Measurements from ENCODE around the gene TRDMT1.

TRDMT1 gene

DNA sequence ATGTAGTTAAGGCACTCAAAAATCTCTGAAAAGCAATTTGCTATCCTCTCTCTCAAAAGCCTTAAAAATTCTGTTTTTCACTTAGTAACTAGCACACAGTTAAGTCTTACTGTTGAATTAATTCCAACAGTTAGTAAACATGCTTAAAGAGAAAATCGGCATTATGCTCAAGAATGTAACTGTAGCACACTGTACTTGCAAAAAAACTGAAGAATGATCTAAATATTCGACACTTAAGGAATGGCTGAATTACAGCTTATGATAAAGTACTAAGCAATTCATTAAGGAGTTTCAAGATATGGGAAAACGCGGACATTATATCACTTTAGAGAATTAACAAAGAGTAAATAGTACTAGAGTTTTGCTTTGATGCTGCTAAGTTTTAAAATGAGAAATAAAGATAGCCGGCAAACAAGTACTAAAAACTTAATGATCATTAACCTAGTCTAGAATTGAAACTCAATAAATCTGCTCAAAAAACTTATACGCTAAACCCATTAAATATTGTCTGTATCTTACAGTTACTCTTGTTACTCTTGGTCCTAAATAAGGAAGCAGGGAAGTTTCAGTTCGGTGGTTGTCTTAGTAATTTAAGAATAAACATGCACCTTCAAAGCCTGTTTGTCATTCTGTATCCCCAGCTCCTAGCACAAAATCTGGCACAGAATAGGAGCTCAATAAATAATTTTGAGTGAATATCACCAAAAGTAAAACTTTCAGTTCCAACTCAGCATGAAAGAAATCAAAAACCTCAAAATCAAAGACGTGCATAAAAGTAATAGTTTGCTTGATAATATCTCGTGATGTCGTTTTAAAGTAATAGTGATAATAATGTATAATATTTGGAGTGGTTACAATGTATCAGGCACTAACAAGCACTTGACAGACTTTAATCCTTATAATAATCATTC is 1.2 kb downstream of the TRDMT1 start:
- DNase-seq (ENCODE audit: low spot score) = no peak
- TF ChIP-seq, protein P1, sequence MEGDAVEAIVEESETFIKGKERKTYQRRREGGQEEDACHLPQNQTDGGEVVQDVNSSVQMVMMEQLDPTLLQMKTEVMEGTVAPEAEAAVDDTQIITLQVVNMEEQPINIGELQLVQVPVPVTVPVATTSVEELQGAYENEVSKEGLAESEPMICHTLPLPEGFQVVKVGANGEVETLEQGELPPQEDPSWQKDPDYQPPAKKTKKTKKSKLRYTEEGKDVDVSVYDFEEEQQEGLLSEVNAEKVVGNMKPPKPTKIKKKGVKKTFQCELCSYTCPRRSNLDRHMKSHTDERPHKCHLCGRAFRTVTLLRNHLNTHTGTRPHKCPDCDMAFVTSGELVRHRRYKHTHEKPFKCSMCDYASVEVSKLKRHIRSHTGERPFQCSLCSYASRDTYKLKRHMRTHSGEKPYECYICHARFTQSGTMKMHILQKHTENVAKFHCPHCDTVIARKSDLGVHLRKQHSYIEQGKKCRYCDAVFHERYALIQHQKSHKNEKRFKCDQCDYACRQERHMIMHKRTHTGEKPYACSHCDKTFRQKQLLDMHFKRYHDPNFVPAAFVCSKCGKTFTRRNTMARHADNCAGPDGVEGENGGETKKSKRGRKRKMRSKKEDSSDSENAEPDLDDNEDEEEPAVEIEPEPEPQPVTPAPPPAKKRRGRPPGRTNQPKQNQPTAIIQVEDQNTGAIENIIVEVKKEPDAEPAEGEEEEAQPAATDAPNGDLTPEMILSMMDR (IDR thresholded peaks at IDR 0.05; ENCODE audit: extremely low read depth, missing control alignments) = no peak

DNA sequence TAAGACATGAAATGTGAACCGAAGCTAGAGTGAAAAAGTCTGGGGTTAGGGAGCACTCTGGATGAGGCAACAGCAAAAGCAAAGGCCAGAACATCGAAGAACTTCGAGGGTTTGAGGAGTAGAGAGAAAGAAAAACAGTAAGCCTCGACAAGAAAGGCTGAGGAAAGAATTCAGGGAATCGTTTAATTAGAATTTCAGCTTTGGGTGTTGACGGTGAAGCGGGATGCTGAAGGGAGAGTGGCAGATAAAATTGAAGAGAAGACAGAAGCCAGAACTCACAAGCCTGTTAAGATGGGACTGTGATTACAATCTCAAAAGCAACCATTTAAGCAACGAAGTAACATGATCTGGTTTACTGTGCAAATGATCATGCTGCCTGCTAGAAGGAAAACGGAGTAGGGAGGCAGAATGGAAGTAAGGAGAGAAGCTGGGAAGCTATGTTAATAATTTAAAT is 2.1 kb downstream of the TRDMT1 start:
- TF ChIP-seq, protein P1 (IDR thresholded peaks at IDR 0.05; ENCODE audit: extremely low read depth, missing control alignments) = no peak
- DNase-seq (ENCODE audit: low spot score) = no peak

DNA sequence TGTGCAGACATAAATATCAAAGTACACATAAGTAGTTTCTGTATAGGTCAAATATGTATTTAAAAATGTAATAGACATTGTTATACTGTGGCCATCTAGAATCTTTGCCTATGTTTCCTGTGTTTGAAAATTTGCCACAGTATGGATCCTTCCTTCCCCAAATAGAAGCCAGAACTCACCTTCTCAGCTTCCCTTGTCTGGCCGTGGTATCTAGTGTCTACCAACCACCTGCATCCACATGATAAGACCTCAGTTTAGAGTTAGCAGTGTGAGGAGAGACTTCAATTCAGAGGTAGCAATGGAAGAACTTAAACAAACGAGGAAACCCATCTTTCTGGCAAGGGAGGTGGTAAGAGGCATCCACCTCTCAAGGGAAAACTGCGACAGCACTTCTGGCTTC is 4.9 kb downstream of the TRDMT1 start:
- DNase-seq (ENCODE audit: low spot score) = no peak
- TF ChIP-seq, protein P1 (IDR thresholded peaks at IDR 0.05; ENCODE audit: extremely low read depth, missing control alignments) = no peak

DNA sequence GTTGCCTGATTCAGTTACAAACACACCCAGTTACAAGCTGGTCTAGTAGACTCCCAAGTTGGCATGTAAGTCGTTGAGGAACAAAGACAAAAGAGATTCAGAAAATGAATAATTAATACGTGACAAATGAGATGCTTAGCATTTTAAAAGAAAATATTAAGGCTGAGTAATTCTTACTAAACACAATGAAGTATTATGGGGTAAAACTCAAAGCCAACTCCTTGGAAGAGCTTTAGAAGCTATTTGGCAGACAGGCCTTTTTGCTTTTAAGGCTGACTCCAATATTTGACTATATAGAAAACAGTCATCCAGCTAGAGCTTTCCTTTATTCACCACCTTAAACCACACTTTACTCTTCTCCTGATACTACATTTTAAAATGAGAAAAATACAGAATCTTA is 5.4 kb downstream of the TRDMT1 start:
- TF ChIP-seq, protein P1 (IDR thresholded peaks at IDR 0.05; ENCODE audit: extremely low read depth, missing control alignments) = no peak
- no peak for DNase-seq (ENCODE audit: low spot score)

DNA sequence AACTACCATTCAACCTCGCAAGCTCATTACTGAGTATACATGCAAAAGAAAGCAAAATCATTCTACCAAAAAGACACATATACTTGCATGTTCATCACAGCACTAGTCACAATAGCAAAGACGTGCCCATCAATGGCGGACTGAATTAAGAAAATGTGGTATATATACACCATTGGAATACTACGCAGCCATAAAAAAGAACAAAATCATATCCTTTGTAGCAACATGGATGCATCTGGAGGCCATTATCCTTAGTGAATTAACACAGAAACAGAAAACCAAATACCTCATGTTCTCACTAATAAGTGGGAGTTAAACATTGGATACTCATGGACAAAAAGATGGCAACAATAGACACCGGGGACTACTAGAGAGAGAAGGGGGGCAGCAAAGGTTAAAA is 6.4 kb downstream of the TRDMT1 start:
- TF ChIP-seq, protein P1 (IDR thresholded peaks at IDR 0.05; ENCODE audit: extremely low read depth, missing control alignments) = no peak
- DNase-seq (ENCODE audit: low spot score) = no peak

DNA sequence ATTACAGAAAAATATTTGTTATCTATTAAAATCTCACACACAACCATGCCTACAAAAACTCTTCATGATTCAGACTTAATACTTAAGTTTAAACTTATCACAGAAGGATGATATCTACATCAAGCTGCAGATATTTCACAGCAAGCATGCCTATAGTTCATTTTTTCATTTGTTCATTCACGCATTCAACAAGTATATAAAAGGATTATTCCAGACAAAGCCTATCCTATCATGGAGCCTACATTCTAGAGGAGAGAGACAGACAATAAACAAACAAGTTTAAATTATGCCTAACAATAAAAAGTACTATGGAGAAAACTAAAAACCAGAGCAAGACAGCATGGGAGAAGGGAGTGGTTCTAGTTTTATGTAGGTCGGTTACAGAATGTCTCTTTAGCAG is 10.9 kb downstream of the TRDMT1 start:
- TF ChIP-seq, protein P1 (IDR thresholded peaks at IDR 0.05; ENCODE audit: extremely low read depth, missing control alignments) = no peak
- no peak for DNase-seq (ENCODE audit: low spot score)

DNA sequence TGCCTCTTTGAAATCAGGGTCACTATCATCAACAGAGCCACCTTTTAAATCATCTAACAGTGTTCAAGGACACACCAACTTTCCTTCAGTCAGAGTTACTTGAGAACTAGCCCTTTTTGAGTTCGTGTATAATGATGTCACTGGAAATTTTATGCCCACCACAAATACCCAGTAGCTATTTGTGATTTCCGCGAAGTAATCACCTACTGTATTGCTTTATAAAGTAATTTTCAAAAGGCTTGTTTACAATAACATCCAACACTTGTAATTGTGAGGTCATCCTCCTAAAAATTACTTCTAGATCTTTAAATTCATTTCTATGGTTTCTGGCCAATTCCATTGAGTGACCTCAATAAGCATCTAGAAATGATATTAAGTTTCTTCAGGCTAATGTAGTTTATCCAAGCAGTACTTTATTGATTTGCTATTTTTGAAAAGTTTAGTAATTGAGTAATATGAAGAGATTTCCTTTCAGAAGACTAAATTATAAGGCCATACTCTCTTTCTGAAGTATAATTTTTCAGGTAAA is 12.8 kb downstream of the TRDMT1 start:
- TF ChIP-seq, protein P1 (IDR thresholded peaks at IDR 0.05; ENCODE audit: extremely low read depth, missing control alignments) = no peak

More for the DNA sequence above, 12.8 kb downstream of the TRDMT1 start:
- DNase-seq (ENCODE audit: low spot score) = no peak
